HG03432 (cell line): Measurements from ENCODE around the gene RCOR1.
"Not testable (repeated sequence)": the region's sequence is repeated elsewhere in the genome, so short reads cannot be mapped to it uniquely, and the experiment has no call there.

Experiments
- ATAC-seq: cut with Tn5 transposase; IDR thresholded peaks from one replicate; pipeline ENCODE4 v1.9.1; 2021; ENCODE audit warnings: mild to moderate bottlenecking, moderate library complexity; ENCODE audit not compliant: unreplicated experiment

Gene RCOR1

GRCh38 chr14:102738373-102739189 lies 146.1 kb downstream of the RCOR1 start:
- ATAC-seq = no peak

GRCh38 chr14:102739190-102739469 lies 146.7 kb downstream of the RCOR1 start:
- no peak for ATAC-seq

GRCh38 chr14:102746634-102747438 lies 154.4 kb downstream of the RCOR1 start:
- no peak for ATAC-seq

- ATAC-seq = no peak
Observed at GRCh38 chr14:102748806-102749205, 156.4 kb downstream of the RCOR1 start.

- ATAC-seq = no peak
Observed at GRCh38 chr14:102749393-102750305, 157.2 kb downstream of the RCOR1 start.

- ATAC-seq = no peak
Observed at GRCh38 chr14:102750376-102750775, 157.9 kb downstream of the RCOR1 start.

GRCh38 chr14:102751088-102751487 lies 158.6 kb downstream of the RCOR1 start:
- ATAC-seq = no peak

- ATAC-seq = no peak
Observed at GRCh38 chr14:102752239-102752847, 159.9 kb downstream of the RCOR1 start.

- ATAC-seq = no peak
Observed at GRCh38 chr14:102754370-102755262, 162.2 kb downstream of the RCOR1 start.

- no peak for ATAC-seq
Observed at GRCh38 chr14:102757646-102758045, 165.2 kb downstream of the RCOR1 start.

GRCh38 chr14:102758087-102758486 lies 165.6 kb downstream of the RCOR1 start:
- ATAC-seq = no peak

- ATAC-seq = no peak
Observed at GRCh38 chr14:102759456-102760187, 167.2 kb downstream of the RCOR1 start.

- no peak for ATAC-seq
Observed at GRCh38 chr14:102760496-102761193, 168.2 kb downstream of the RCOR1 start.

GRCh38 chr14:102761206-102761605 lies 168.8 kb downstream of the RCOR1 start:
- no peak for ATAC-seq

GRCh38 chr14:102764220-102764671 lies 171.8 kb downstream of the RCOR1 start:
- peak; percentile 66 for ATAC-seq

- ATAC-seq = not testable (repeated sequence)
Observed at GRCh38 chr14:102765770-102766169, 173.3 kb downstream of the RCOR1 start.

GRCh38 chr14:102768223-102769048 lies 176.0 kb downstream of the RCOR1 start:
- peak; percentile 57 for ATAC-seq

GRCh38 chr14:102769049-102769327 lies 176.5 kb downstream of the RCOR1 start:
- no peak for ATAC-seq
